Left ventricle myocardium superior (tissue), 1 donor: ENCODE data around the gene MPHOSPH8. TPM values are rescaled to one million over a fixed set of nuclear protein-coding genes. Genes with fewer than 3 reads are reported as not detected.
"Not testable (repeated sequence)": the region's sequence is repeated elsewhere in the genome, so short reads cannot be mapped to it uniquely, and the experiment has no call there.

Source experiments
- ATAC-seq: fragments of 200-7000 bp; cut with Tn5 transposase; one replicate; pipeline ENCODE4 v1.9.1; 2020; ENCODE audit warnings: mild to moderate bottlenecking, moderate library complexity
- DNase-seq: peaks from one replicate; pipeline ENCODE4 v3.0.0-alpha.2; 2020
- intact Hi-C: fragments of 100-400 bp; cut with micrococcal nuclease; formaldehyde crosslinking; loops from one replicate; pipeline ENCODE4 v1.11.0; 2022
- total RNA-seq: library from RNA; stranded (reverse); fragmentation: NEBNext Ultra II Directional; extraction: Animal tissue kit (Norgen Biotek cat#: 25700); gene quantifications from one replicate; pipeline ENCODE4 v1.2.1, GENCODE V29; 2021
- donor health status: DM: no; HTN: yes; CAD: no; lungs with severe emphysema.

Gene MPHOSPH8
- total RNA-seq, 1 donor from 2014 or later: 29.2 TPM

- intact Hi-C loops: no loop called here
- ATAC-seq: no peak
- no peak for DNase-seq
These were observed 11.3 kb upstream of the MPHOSPH8 start for GRCh38 chr13:19622193-19622592.

- ATAC-seq: no peak
- DNase-seq: no peak
- intact Hi-C loops: no loop called here
These were observed 9.2 kb upstream of the MPHOSPH8 start for GRCh38 chr13:19624265-19624664.

GRCh38 chr13:19632915-19633478, 462 bp upstream of the MPHOSPH8 start:
- ATAC-seq: no peak
- DNase-seq: no peak
- intact Hi-C loops: no loop called here

DNA sequence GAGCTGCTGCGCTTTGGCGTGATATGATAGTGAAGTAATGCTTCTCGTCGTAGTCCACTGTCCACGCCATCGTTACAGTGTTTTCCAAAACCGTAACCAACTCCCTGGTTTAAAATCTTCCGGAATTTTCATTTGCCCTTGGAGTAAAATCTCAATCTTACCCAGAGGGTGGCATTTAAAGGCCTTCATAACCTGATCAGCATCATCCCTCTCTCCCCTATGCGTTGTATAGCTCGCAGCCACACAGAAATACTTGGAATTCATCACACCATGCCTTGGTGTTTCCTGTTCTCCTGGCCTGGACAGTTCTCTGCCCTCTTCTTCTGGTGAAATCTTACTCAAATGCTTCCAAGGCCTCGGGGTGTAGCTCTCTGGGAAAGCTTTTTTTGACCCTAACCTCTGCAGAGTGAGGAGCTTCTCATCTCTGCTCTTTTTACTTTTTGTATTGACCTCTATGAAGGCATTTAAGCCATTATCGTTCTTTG, 839 bp downstream of the MPHOSPH8 start:
- DNase-seq: no peak
- peak; percentile 69 for ATAC-seq
- intact Hi-C loops: no loop called here

GRCh38 chr13:19635926-19636325, 2.5 kb downstream of the MPHOSPH8 start:
- DNase-seq, ATAC-seq, intact Hi-C loops: not testable (repeated sequence)

DNA sequence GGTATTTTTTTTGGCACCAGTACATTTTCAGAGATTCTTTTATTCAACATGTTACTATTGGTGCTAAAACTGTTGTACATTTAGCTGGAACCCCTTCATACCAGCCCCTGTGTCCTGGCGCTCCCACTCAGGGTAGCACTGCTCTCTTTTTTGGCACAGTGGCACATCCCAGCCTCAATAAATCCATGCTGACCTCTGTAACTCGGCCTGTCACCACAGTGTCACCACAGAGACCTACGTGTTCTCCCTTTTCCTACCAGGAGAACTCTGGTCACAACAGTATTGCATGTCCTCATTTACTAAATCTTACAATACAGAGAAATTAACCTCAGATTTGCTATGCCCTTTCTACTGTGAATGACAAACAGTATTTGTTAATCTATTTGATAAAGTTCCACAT, 10.2 kb downstream of the MPHOSPH8 start:
- DNase-seq (no peak), ATAC-seq (no peak)
- intact Hi-C loops: no loop called here

GRCh38 chr13:19645000-19645399, 11.5 kb downstream of the MPHOSPH8 start:
- intact Hi-C loops: no loop called here
- ATAC-seq: no peak

DNA sequence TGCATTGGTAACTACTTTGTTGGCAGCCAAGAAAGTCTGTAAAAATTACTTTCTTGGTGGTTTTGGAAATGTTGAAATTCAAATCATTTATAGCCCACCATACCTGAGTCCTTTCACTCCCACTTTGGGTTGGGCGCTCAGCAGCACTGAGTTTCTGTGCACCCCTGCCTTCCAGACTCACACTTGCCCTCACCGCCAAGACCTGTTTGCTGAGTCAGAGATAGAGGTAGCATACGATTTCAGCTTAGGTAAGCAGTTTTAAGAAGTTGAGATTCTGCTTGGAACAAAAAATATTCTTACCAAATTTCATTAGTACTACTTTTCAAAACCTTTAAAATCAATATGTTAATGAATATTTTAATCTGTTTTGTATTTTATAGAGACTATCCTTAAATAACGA, 12.6 kb downstream of the MPHOSPH8 start:
- intact Hi-C loops: no loop called here
- ATAC-seq: no peak
- no peak for DNase-seq

More at GRCh38 chr13:19645000-19645399, 11.5 kb downstream of the MPHOSPH8 start:
- DNase-seq: no peak

DNA sequence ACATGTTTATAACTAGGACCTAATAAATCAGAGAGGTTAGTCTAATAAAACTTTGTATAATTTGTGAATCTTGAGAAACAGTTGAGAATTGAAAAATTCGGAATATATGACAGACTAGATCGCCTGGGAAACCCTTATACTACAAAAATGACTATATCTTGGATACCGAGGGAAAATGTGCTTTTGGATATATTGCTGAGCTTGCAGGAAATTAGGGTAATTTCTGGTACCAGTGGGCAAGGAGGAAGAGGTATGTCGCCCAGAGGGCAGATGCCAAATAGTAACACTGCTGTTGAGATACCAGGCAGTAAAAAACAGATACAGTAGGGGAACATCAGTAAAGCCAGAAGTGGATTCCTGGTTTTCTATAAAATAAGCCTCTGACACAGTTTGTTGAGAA, 17.3 kb downstream of the MPHOSPH8 start:
- no peak for ATAC-seq
- no peak for DNase-seq
- intact Hi-C loops: no loop called here

DNA sequence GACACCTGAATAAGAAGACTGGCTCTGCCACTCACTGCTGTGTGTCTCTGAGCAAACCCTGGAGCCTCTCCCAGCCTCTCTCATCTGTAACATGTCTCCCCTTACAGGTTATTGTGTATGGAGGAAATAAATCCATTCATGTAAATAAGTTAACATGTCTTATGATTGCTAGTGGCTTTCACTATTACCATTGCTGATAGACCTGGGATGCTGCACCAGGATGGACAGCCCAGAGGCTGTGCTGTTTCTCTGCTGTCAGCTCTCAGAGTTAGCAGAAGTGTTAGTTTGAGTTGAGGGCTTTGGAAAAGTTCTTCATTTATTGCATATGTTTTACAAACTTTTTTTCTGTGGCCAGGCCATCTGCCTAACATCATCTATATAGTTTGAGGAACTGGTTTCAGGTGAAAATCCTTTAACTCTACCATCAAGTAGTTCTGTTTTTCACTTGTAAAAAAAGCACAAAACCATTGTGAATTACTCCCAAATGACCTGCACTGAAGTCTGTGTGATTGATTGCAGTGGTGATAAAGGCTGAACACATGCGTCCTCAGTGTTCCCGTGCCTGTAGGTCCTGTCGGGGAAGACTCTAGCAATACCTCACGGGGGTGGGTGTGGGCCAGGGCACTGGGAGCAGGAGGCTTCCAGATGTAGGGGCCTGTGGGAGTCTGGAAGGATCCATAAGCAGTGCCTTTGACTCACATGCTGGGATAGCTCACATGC, 24.6 kb downstream of the MPHOSPH8 start:
- intact Hi-C loops: no loop called here
- ATAC-seq (no peak), DNase-seq (no peak)

DNA sequence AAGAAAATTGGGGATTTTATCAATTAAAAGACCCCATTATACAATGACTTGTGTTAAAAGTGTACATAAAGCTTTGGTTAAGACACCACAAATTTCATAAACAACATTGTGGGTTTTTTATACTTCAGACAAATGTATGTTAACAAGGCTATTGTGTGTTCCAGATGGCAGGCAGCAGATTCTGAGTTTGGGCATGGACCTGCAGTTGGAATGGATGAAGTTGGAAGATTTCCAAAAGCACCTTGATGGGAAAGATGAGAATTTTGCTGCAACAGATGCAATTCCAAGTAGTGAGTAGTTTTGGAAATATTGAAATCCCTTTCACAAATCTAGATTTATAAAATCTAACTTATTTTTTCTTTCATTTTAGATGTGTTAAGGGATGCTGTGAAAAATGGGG, 25.4 kb downstream of the MPHOSPH8 start:
- intact Hi-C loops: no loop called here
- no peak for ATAC-seq

DNA sequence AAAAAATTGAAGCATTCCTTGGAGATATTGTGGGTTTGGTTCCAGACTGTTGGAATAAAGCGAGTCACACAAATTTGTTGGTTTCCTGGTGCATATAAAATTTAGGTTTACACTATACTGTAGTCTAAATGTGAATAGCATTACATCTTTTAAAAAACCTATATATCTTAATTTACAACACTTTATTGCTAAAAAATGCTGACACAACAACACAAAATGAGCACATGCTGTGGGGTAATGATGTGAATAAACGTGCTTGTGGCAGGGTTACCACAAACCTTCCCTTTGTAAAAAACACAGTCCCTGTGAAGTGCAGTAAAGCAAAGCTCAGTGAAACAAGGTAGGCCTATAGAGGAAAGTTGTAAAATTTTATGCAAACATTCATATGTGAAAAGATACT, 27.7 kb downstream of the MPHOSPH8 start:
- intact Hi-C loops: no loop called here
- no peak for ATAC-seq
- no peak for DNase-seq

More for the DNA sequence above, 25.4 kb downstream of the MPHOSPH8 start:
- DNase-seq: no peak

GRCh38 chr13:19661561-19661960, 28.1 kb downstream of the MPHOSPH8 start:
- DNase-seq (no peak), ATAC-seq (no peak)
- intact Hi-C loops: no loop called here

- intact Hi-C loops: no loop called here
- ATAC-seq (no peak), DNase-seq (no peak)
These were observed 30.0 kb downstream of the MPHOSPH8 start for GRCh38 chr13:19663416-19663979.

DNA sequence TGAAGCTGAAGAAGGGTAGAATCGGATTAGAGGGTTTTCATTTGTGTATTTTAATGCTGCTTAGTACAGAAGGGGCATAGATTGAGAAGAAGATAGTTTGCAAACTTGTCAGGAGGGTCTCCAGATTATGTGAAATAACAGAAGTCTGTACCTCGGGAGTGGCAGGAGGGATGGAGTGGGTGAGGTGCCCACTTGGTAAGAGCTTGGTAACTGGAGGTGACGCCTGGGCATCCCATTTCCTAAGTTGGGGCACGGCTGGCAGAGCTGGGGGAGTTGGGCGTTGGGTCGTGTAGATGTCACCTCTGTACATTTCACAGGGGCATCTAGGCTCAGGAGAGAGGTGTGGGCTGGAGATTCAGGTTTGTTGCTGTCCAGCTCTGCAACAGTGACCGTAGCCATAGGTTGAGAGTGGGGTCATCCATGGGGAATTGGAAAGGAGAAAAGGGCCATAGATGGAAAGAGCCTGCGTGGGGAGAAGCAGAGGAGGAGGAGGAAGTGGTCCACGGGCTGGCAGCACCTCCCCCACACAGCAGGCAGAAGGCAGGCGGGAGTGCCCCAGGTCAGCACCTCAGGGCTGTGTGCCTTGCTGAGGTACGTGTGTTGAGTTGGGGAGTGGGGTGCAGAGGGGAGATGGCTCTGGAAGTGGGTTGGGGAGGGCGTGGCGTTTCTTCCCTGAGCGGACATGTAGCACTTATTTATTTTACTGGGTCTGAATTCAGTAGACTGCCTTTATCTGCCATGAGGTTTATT, 31.2 kb downstream of the MPHOSPH8 start:
- ATAC-seq (peak; percentile 9), DNase-seq (no peak)
- intact Hi-C loops: no loop called here

DNA sequence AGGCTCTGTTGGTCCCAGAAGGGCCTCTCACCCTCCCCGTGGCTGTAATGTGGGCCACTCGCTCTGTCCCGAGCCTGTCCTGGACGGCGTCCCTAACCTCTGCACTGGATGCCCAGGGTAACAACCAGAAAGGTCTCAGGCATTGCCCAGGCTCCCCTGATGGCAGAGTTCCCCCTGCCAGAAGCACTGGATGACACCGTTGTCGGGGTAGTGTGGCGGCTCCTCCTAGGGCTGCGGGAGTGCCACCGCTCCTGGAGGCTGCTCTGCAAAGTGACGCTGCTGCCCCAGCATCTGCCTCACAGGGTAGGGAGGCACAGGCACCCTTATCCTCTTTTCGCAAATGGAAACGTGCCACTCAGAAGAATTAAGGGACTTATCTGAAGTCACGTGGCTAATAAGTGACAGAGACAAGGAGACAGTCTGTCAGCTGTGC, 32.0 kb downstream of the MPHOSPH8 start:
- peak; percentile 84 for ATAC-seq
- peak; percentile 44 for DNase-seq
- intact Hi-C loops: no loop called here

- intact Hi-C loops: no loop called here
- no peak for ATAC-seq
These were observed 35.3 kb downstream of the MPHOSPH8 start for GRCh38 chr13:19668778-19669177.

DNA sequence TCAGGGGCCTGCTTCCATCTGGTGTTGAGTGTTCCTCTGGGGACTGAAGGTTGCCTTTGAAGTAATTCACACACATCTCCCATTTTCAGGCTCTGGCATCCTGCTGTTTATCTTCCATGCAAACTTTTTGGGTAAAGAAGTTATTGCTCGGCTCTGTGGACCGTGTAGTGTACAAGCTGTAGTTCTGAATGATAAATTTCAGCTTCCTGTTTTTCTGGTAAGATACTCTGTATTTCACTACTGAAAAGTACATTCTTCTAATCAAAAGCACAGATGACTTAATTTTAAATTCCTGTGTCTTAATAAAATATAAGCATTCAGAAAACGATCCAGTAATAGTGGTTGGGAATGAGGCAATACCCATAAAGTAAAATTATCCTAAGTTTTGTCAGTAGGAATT, 36.7 kb downstream of the MPHOSPH8 start:
- DNase-seq (no peak), ATAC-seq (no peak)
- intact Hi-C loops: no loop called here

More at GRCh38 chr13:19668778-19669177, 35.3 kb downstream of the MPHOSPH8 start:
- no peak for DNase-seq

GRCh38 chr13:19672990-19673389, 39.5 kb downstream of the MPHOSPH8 start:
- intact Hi-C loops: no loop called here
- no peak for ATAC-seq

More at GRCh38 chr13:19672990-19673389, 39.5 kb downstream of the MPHOSPH8 start:
- DNase-seq: no peak
